ENCODE results near the gene PRKCD.

The PRKCD gene

DNA sequence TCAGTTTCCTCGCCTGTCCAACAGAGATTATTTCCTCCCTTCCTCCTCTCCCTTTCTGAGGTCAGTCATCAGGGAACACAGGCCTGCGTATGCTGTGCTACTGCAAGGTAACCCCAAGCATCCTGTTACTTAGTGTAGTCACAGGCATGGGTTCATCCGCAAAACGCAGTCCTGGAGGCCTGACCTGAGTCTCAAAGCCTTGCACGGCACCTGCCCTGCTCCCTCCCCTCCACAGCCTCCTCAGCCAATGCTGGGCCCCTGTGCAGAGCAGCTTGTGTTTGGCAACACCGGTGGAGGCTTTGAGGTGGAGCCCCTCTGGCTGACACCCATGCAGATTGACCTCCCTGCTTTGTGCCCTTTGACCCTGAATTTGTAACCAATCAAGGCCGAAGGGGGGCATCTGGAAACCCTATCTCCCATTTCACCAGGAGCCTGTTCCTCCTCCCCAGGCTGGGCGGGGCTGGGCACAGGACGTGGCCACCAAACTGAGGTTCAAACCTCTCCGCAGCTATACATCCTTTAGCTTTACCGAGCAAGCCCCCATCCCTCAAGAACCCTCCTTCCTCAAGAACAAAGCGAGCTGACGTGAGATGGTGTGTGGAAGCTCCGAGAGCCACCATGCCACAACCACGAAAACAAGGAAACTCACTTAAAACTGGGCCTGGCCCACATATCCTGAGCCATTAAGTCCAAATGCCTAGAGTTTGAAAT, 73.3 kb downstream of the PRKCD start:
- H3K4me2 ChIP-seq (ENCODE audit: low read length), result no peak overlapping the region
- no peak overlapping the region for H3K27ac ChIP-seq (ENCODE audit: low read depth, low read length)
- H3K36me3 ChIP-seq (ENCODE audit: control insufficient read depth in 1 of 2, insufficient read depth in 2 of 2, low read length in 2 of 2), result peaks cover 78 to 86% of the 10 kb centered on the region in 2 experiments
- H2AK5ac ChIP-seq (ENCODE audit: low read length), result no peak overlapping the region
- no peak overlapping the region for H2BK5ac ChIP-seq (ENCODE audit: low read depth, low read length, poor library complexity)
- H2BK120ac ChIP-seq (ENCODE audit: insufficient read depth, low read length, poor library complexity), result no peak overlapping the region
- peaks cover 2% of the 10 kb centered on the region for H3K9me3 ChIP-seq (ENCODE audit: insufficient read depth, low read depth, low read length)
- H3K23ac ChIP-seq (ENCODE audit: low read length), result no peak overlapping the region
- no peak overlapping the region for H3K9ac ChIP-seq (ENCODE audit: low read length)
- no peak overlapping the region for H3K14ac ChIP-seq (ENCODE audit: low read length)
- no peak overlapping the region for H3K4me3 ChIP-seq (ENCODE audit: low read depth, low read length)
- no peak overlapping the region for H3K4ac ChIP-seq (ENCODE audit: low read depth, low read length)
- peak overlapping the region; percentile 7 for H2BK12ac ChIP-seq (ENCODE audit: low read length)
- peaks cover 22% of the 10 kb centered on the region in 2 experiments for H3K4me1 ChIP-seq (ENCODE audit: control insufficient read depth in 1 of 2, insufficient read depth in 2 of 2, low read length in 2 of 2)
- peaks cover 17% of the 10 kb centered on the region for H3K79me1 ChIP-seq (ENCODE audit: low read length)
- no peak overlapping the region for H4K12ac ChIP-seq (ENCODE audit: low read depth, low read length)
- H4K91ac ChIP-seq (ENCODE audit: low read depth, low read length), result no peak overlapping the region
- WGBS (ENCODE audit: extremely low coverage, insufficient coverage, insufficient read length), result no CpG with 5 or more reads among the region's 15 CpGs
- H3K27me3 ChIP-seq (ENCODE audit: insufficient read depth, low read length), result no peaks in the 10 kb centered on the region
- no peak overlapping the region for H4K8ac ChIP-seq (ENCODE audit: low read depth, low read length)
- H2AFZ ChIP-seq (ENCODE audit: insufficient read depth, low read length, poor library complexity), result no peak overlapping the region
- peaks cover 3% of the 10 kb centered on the region for H3K79me2 ChIP-seq (ENCODE audit: control insufficient read depth, insufficient read depth, low read length, poor library complexity)
- DNase-seq, result no peak
- H3K18ac ChIP-seq (ENCODE audit: low read length), result peak overlapping the region; percentile 8

- Histone ChIP-seq H2BK120ac (ENCODE audit: insufficient read depth, low read length, poor library complexity) (no peak overlapping the region), H4K91ac (ENCODE audit: low read depth, low read length) (no peak overlapping the region), H3K9ac (ENCODE audit: low read length) (no peak overlapping the region), H3K4me1 (ENCODE audit: control insufficient read depth in 1 of 2, insufficient read depth in 2 of 2, low read length in 2 of 2) (peaks cover 26 to 27% of the 10 kb centered on the region in 2 experiments), H3K27ac (ENCODE audit: low read depth, low read length) (no peak overlapping the region), H3K4me3 (ENCODE audit: low read depth, low read length) (no peak overlapping the region), H3K4me2 (ENCODE audit: low read length) (no peak overlapping the region), H4K8ac (ENCODE audit: low read depth, low read length) (no peak overlapping the region), H2BK5ac (ENCODE audit: low read depth, low read length, poor library complexity) (no peak overlapping the region), H3K27me3 (ENCODE audit: insufficient read depth, low read length) (no peaks in the 10 kb centered on the region), H3K79me1 (ENCODE audit: low read length) (peaks cover 17% of the 10 kb centered on the region), H2BK12ac (ENCODE audit: low read length) (peak overlapping the region; percentile 15), H3K36me3 (ENCODE audit: control insufficient read depth in 1 of 2, insufficient read depth in 2 of 2, low read length in 2 of 2) (peaks cover 78 to 86% of the 10 kb centered on the region in 2 experiments), H3K23ac (ENCODE audit: low read length) (no peak overlapping the region), H2AK5ac (ENCODE audit: low read length) (no peak overlapping the region), H2AFZ (ENCODE audit: insufficient read depth, low read length, poor library complexity) (no peak overlapping the region), H3K79me2 (ENCODE audit: control insufficient read depth, insufficient read depth, low read length, poor library complexity) (peaks cover 3% of the 10 kb centered on the region), H3K14ac (ENCODE audit: low read length) (no peak overlapping the region), H4K12ac (ENCODE audit: low read depth, low read length) (no peak overlapping the region), H3K9me3 (ENCODE audit: insufficient read depth, low read depth, low read length) (peaks cover 2% of the 10 kb centered on the region), H3K18ac (ENCODE audit: low read length) (peak overlapping the region; percentile 11), H3K4ac (ENCODE audit: low read depth, low read length) (no peak overlapping the region)
- no CpG with 5 or more reads among the region's 10 CpGs for WGBS (ENCODE audit: extremely low coverage, insufficient coverage, insufficient read length)
- no peak for DNase-seq
Observed at GRCh38 chr3:53234841-53235232, 73.8 kb downstream of the PRKCD start.

DNA sequence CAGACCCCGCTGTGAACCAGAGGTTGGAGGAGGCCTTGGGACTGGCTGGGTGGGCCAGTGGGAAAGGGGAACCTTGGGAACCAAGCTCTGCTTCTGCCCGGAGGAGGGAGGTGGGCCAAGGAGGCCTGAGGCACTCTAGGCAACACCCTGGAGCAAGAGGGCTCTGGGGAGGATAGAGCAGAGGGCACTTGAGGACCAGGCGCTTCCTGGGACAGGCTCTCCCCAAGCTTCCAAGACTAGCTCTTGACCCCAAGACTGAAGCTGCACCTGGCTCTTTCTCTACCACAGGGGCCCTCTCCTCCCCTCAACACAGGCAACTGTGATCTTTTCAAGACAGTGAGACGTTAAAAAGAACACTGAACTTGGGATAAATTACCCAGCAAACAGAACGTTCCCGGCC, 74.5 kb downstream of the PRKCD start:
- peak overlapping the region; percentile 87 for H3K27ac ChIP-seq (ENCODE audit: low read depth, low read length)
- no peak overlapping the region for H2AFZ ChIP-seq (ENCODE audit: insufficient read depth, low read length, poor library complexity)
- H4K12ac ChIP-seq (ENCODE audit: low read depth, low read length), result no peak overlapping the region
- no peaks in the 10 kb centered on the region for H3K27me3 ChIP-seq (ENCODE audit: insufficient read depth, low read length)
- peaks cover 30 to 32% of the 10 kb centered on the region in 2 experiments for H3K4me1 ChIP-seq (ENCODE audit: control insufficient read depth in 1 of 2, insufficient read depth in 2 of 2, low read length in 2 of 2)
- H3K4ac ChIP-seq (ENCODE audit: low read depth, low read length), result peak overlapping the region; percentile 57
- H3K4me3 ChIP-seq (ENCODE audit: low read depth, low read length), result no peak overlapping the region
- H3K9me3 ChIP-seq (ENCODE audit: insufficient read depth, low read depth, low read length), result peaks cover 2% of the 10 kb centered on the region
- peak overlapping the region; percentile 8 for H4K8ac ChIP-seq (ENCODE audit: low read depth, low read length)
- H2AK5ac ChIP-seq (ENCODE audit: low read length), result peak overlapping the region; percentile 45
- H3K23ac ChIP-seq (ENCODE audit: low read length), result no peak overlapping the region
- H3K79me1 ChIP-seq (ENCODE audit: low read length), result peaks cover 17% of the 10 kb centered on the region
- H3K36me3 ChIP-seq (ENCODE audit: control insufficient read depth in 1 of 2, insufficient read depth in 2 of 2, low read length in 2 of 2), result peaks cover 78 to 86% of the 10 kb centered on the region in 2 experiments
- H2BK120ac ChIP-seq (ENCODE audit: insufficient read depth, low read length, poor library complexity), result peak overlapping the region; percentile 33
- no peak overlapping the region for H3K4me2 ChIP-seq (ENCODE audit: low read length)
- peak overlapping the region; percentile 4 for H3K18ac ChIP-seq (ENCODE audit: low read length)
- peaks cover 3% of the 10 kb centered on the region for H3K79me2 ChIP-seq (ENCODE audit: control insufficient read depth, insufficient read depth, low read length, poor library complexity)
- H2BK12ac ChIP-seq (ENCODE audit: low read length), result peak overlapping the region; percentile 61
- DNase-seq, result no peak
- no CpG with 5 or more reads among the region's 6 CpGs for WGBS (ENCODE audit: extremely low coverage, insufficient coverage, insufficient read length)
- H2BK5ac ChIP-seq (ENCODE audit: low read depth, low read length, poor library complexity), result peak overlapping the region; percentile 4
- H3K14ac ChIP-seq (ENCODE audit: low read length), result peak overlapping the region; percentile 22
- H4K91ac ChIP-seq (ENCODE audit: low read depth, low read length), result peak overlapping the region; percentile 9
- H3K9ac ChIP-seq (ENCODE audit: low read length), result no peak overlapping the region

DNA sequence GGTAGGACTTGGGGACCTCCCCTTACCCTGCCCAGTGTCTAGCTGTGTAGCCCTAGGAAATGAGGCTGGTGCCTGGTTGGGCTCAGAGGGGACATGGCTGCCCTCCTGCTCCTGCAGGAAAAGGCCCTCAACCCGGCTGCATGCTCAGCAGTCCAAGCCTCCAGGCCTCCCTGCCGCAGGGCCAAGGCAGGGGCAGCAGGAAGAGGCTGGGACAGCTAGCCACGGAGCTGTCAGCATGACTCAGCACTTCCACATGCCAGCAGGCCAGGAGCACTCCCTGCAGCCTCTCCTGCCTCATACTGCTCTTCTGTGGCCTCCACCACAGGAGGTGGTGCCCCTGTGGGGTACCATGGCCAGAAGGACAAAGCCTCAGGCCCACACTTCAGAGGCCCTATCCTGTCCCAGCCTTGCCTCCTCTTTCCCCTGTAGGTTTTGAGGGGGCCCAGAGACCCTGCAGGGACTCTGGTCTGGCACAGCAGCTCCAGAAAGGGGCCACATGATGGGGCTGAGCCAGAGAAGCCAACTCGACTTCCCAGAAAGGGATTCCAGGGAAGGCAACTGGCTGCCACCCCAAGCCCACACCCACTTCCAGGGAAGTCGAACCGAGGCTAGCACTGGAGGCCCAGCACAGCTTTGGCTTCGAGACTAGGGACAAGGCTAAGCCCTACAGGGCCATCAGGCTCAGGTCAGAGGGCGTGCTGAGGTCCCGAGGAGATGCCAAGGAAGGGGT, 75.3 kb downstream of the PRKCD start:
- H3K4me1 ChIP-seq (ENCODE audit: control insufficient read depth in 1 of 2, insufficient read depth in 2 of 2, low read length in 2 of 2), result peaks cover 33 to 35% of the 10 kb centered on the region in 2 experiments
- H3K14ac ChIP-seq (ENCODE audit: low read length), result peak overlapping the region; percentile 89
- H3K27ac ChIP-seq (ENCODE audit: low read depth, low read length), result peak overlapping the region; percentile 87
- no CpG with 5 or more reads among the region's 9 CpGs for WGBS (ENCODE audit: extremely low coverage, insufficient coverage, insufficient read length)
- H3K9ac ChIP-seq (ENCODE audit: low read length), result no peak overlapping the region
- no peaks in the 10 kb centered on the region for H3K27me3 ChIP-seq (ENCODE audit: insufficient read depth, low read length)
- peak overlapping the region; percentile 82 for H2BK5ac ChIP-seq (ENCODE audit: low read depth, low read length, poor library complexity)
- peaks cover 7% of the 10 kb centered on the region for H3K79me2 ChIP-seq (ENCODE audit: control insufficient read depth, insufficient read depth, low read length, poor library complexity)
- DNase-seq, result peak; percentile 84 to 85
- peak overlapping the region; percentile 1 for H2AFZ ChIP-seq (ENCODE audit: insufficient read depth, low read length, poor library complexity)
- H2BK12ac ChIP-seq (ENCODE audit: low read length), result peak overlapping the region; percentile 76
- no peak overlapping the region for H3K23ac ChIP-seq (ENCODE audit: low read length)
- peaks cover 17% of the 10 kb centered on the region for H3K79me1 ChIP-seq (ENCODE audit: low read length)
- peaks cover 78 to 86% of the 10 kb centered on the region in 2 experiments for H3K36me3 ChIP-seq (ENCODE audit: control insufficient read depth in 1 of 2, insufficient read depth in 2 of 2, low read length in 2 of 2)
- H4K8ac ChIP-seq (ENCODE audit: low read depth, low read length), result peak overlapping the region; percentile 78
- no peak overlapping the region for H3K4me3 ChIP-seq (ENCODE audit: low read depth, low read length)
- H3K18ac ChIP-seq (ENCODE audit: low read length), result peak overlapping the region; percentile 85
- no peak overlapping the region for H4K12ac ChIP-seq (ENCODE audit: low read depth, low read length)
- H3K4me2 ChIP-seq (ENCODE audit: low read length), result no peak overlapping the region
- H2AK5ac ChIP-seq (ENCODE audit: low read length), result peak overlapping the region; percentile 72
- H3K9me3 ChIP-seq (ENCODE audit: insufficient read depth, low read depth, low read length), result peaks cover 2% of the 10 kb centered on the region
- H3K4ac ChIP-seq (ENCODE audit: low read depth, low read length), result peak overlapping the region; percentile 73
- H4K91ac ChIP-seq (ENCODE audit: low read depth, low read length), result peak overlapping the region; percentile 82
- peak overlapping the region; percentile 92 for H2BK120ac ChIP-seq (ENCODE audit: insufficient read depth, low read length, poor library complexity)

Measured in trophoblast cell (in vitro differentiated cells and primary cell).